HT-29 (cell line): Measurements from ENCODE around the gene FAM20C. TPM values are rescaled to one million over a fixed set of nuclear protein-coding genes. Genes with fewer than 3 reads are reported as not detected.

Source experiments
- DNase-seq: peaks from one replicate; pipeline ENCODE4 v3.0.0-alpha.2; 2015; ENCODE audit warnings: low spot score
- total RNA-seq: library from RNA; depleted of rRNA; stranded (reverse); fragments of >200 nt; shearing (Covaris generic); gene quantifications from 2 replicates; pipeline ENCODE4 v1.2.3, GENCODE V29; 2014; rRNA removed

Gene FAM20C
- total RNA-seq, 1 experiment from 2014 or later: not detected

GRCh38 chr7:300546-301290, 108.3 kb downstream of the FAM20C start:
- DNase-seq: no peak

- no peak for DNase-seq
These were observed 109.1 kb downstream of the FAM20C start for GRCh38 chr7:301291-302053.

- DNase-seq: no peak
These were observed 110.0 kb downstream of the FAM20C start for GRCh38 chr7:302054-302992.

- DNase-seq: no peak
These were observed 111.1 kb downstream of the FAM20C start for GRCh38 chr7:303425-303824.

GRCh38 chr7:303884-304573, 111.7 kb downstream of the FAM20C start:
- DNase-seq: no peak

- DNase-seq: no peak
These were observed 112.4 kb downstream of the FAM20C start for GRCh38 chr7:304574-305409.

GRCh38 chr7:305410-306151, 113.2 kb downstream of the FAM20C start:
- DNase-seq: no peak

GRCh38 chr7:307970-308369, 115.6 kb downstream of the FAM20C start:
- DNase-seq: no peak

- DNase-seq: no peak
These were observed 117.3 kb downstream of the FAM20C start for GRCh38 chr7:309586-310228.

Other genes starting within 250 kb of the FAM20C start
- not detected in 2 replicates for gene FOXL3, start 97.6 kb downstream of the FAM20C start, total RNA-seq